ENCODE results near the gene ATG7.

Gene ATG7

GRCh38 chr3:11356269-11356668 lies 84.1 kb downstream of the ATG7 start:
- DNase-seq (ENCODE audit: low spot score): no peak

- no peak for DNase-seq (ENCODE audit: low spot score)
These were observed 90.4 kb downstream of the ATG7 start for GRCh38 chr3:11362600-11362999.

- DNase-seq (ENCODE audit: low spot score): no peak
These were observed 91.5 kb downstream of the ATG7 start for GRCh38 chr3:11363715-11364114.

GRCh38 chr3:11364181-11364580 lies 92.0 kb downstream of the ATG7 start:
- DNase-seq (ENCODE audit: low spot score): no peak

GRCh38 chr3:11367143-11367693 lies 95.0 kb downstream of the ATG7 start:
- no peak for DNase-seq (ENCODE audit: low spot score)

- no peak for DNase-seq (ENCODE audit: low spot score)
These were observed 98.0 kb downstream of the ATG7 start for GRCh38 chr3:11370191-11370590.

- DNase-seq (ENCODE audit: low spot score): no peak
These were observed 98.8 kb downstream of the ATG7 start for GRCh38 chr3:11370966-11371365.

GRCh38 chr3:11371747-11372146 lies 99.5 kb downstream of the ATG7 start:
- no peak for DNase-seq (ENCODE audit: low spot score)

GRCh38 chr3:11373235-11373634 lies 101.0 kb downstream of the ATG7 start:
- no peak for DNase-seq (ENCODE audit: low spot score)

GRCh38 chr3:11373654-11374053 lies 101.5 kb downstream of the ATG7 start:
- no peak for DNase-seq (ENCODE audit: low spot score)

GRCh38 chr3:11375333-11376088 lies 103.3 kb downstream of the ATG7 start:
- no peak for DNase-seq (ENCODE audit: low spot score)

GRCh38 chr3:11377719-11378118 lies 105.5 kb downstream of the ATG7 start:
- DNase-seq (ENCODE audit: low spot score): no peak

GRCh38 chr3:11379238-11379823 lies 107.1 kb downstream of the ATG7 start:
- no peak for DNase-seq (ENCODE audit: low spot score)

GRCh38 chr3:11379824-11380701 lies 107.9 kb downstream of the ATG7 start:
- no peak for DNase-seq (ENCODE audit: low spot score)

GRCh38 chr3:11381141-11381540 lies 108.9 kb downstream of the ATG7 start:
- DNase-seq (ENCODE audit: low spot score): no peak

GRCh38 chr3:11381563-11381962 lies 109.4 kb downstream of the ATG7 start:
- no peak for DNase-seq (ENCODE audit: low spot score)

GRCh38 chr3:11382146-11382745 lies 110.0 kb downstream of the ATG7 start:
- no peak for DNase-seq (ENCODE audit: low spot score)

GRCh38 chr3:11384074-11384473 lies 111.9 kb downstream of the ATG7 start:
- DNase-seq (ENCODE audit: low spot score): no peak

- DNase-seq (ENCODE audit: low spot score): no peak
These were observed 113.1 kb downstream of the ATG7 start for GRCh38 chr3:11385326-11385725.

GRCh38 chr3:11385891-11386290 lies 113.7 kb downstream of the ATG7 start:
- no peak for DNase-seq (ENCODE audit: low spot score)

- no peak for DNase-seq (ENCODE audit: low spot score)
These were observed 114.4 kb downstream of the ATG7 start for GRCh38 chr3:11386465-11387113.
